Vagina (tissue), 2 donors: ENCODE results near the gene EHD1.

Experiments used
- CTCF ChIP-seq, 3 experiments: fragments of 450-650 bp in 2 of 3; fragments of 200-600 bp in 1 of 3; sonication (generic) in 1 of 3; IDR thresholded peaks; one replicate each; pipeline ENCODE4 v1.5.1; 2017 to 2019; ENCODE audit warnings: antibody characterized with exemption in 3 of 3, mild to moderate bottlenecking in 2 of 3, moderate library complexity in 2 of 3
- POLR2A ChIP-seq, 2 donors: fragments of 450-650 bp; IDR thresholded peaks; one replicate each; pipeline ENCODE4 v1.6.1; 2017; ENCODE audit warnings: antibody characterized with exemption in 2 of 2, mild to moderate bottlenecking in 2 of 2, moderate library complexity in 2 of 2
- POLR2AphosphoS5 ChIP-seq, 2 donors: sonication (generic); formaldehyde crosslinking; IDR thresholded peaks; one replicate each; pipeline ENCODE4 v1.9.0; 2017; ENCODE audit warnings: antibody characterized with exemption in 2 of 2, mild to moderate bottlenecking in 2 of 2, low read depth in 1 of 2; ENCODE audit not compliant: insufficient read depth in 1 of 2

- TF ChIP-seq CTCF (IDR thresholded peaks at IDR 0.05) (no peak), POLR2A (IDR thresholded peaks at IDR 0.05) (no peak), POLR2AphosphoS5 (IDR thresholded peaks at IDR 0.05; ENCODE audit: insufficient read depth in 1 of 2, low read depth in 1 of 2) (no peak)
Measured at GRCh38 chr11:64843686-64844329, 34.6 kb downstream of the EHD1 start.
